Stimulated activated CD8-positive, alpha-beta memory T cell treated with anti-CD3 and anti-CD28 coated beads, Interleukin-15, amount 100 ng/mL, for 4 hours (primary cell): Measurements from ENCODE around the gene RIGI.
"Not testable (repeated sequence)": the region's sequence is repeated elsewhere in the genome, so short reads cannot be mapped to it uniquely, and the experiment has no call there.

ENCODE experiments used
- DNase-seq, 2 donors: peaks; one replicate each; pipeline ENCODE4 v3.0.0-alpha.2; 2020; ENCODE audit warnings: low read depth in 2 of 2

Gene RIGI

GRCh38 chr9:32526707-32527048, 682 bp upstream of the RIGI start:
- no peak for DNase-seq

- DNase-seq, result no peak
Measured at GRCh38 chr9:32525709-32526030, 326 bp downstream of the RIGI start.

GRCh38 chr9:32524892-32525708, 896 bp downstream of the RIGI start:
- DNase-seq, result no peak

GRCh38 chr9:32524558-32524891, 1.5 kb downstream of the RIGI start:
- not testable (repeated sequence) for DNase-seq

GRCh38 chr9:32523910-32524309, 2.1 kb downstream of the RIGI start:
- DNase-seq, result no peak

DNA sequence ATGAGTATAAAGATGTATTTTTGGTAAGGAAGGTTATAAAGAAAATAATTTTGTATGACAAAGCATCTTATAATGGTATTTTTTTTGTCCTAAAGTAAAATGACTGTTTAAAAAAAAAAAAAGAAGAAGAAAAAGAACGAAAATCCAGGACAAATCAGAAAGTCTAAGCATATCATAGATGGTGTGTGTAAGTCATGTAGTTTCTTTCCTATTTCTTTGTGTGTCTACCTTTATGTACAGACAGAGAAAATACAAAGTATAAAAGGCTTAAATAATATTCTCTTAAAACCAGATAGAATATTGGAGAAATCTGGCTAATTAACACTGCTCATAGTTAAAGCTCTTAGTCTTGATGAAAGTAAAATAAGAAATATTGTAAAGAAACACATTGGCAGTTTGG, 7.7 kb downstream of the RIGI start:
- no peak for DNase-seq

DNA sequence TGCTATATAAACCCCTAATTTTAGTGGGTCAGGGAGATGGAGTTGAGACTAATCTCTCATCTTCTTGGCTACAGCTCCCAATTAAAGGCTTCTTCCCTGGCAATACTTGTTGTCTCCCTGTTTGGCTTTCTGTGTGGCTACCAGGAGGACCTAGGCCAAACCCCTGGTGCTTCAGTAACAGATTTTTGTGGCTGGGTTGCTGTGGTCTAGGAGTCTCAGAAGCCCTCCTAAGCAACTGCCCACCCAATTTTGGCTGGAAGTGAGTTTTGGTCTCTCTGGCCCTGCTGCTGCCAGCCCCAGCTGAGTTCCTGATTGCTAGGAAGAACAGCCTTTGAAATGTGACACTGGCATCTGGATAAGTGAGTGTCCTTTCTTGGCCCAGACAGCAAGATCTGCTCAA, 9.8 kb downstream of the RIGI start:
- no peak for DNase-seq

DNA sequence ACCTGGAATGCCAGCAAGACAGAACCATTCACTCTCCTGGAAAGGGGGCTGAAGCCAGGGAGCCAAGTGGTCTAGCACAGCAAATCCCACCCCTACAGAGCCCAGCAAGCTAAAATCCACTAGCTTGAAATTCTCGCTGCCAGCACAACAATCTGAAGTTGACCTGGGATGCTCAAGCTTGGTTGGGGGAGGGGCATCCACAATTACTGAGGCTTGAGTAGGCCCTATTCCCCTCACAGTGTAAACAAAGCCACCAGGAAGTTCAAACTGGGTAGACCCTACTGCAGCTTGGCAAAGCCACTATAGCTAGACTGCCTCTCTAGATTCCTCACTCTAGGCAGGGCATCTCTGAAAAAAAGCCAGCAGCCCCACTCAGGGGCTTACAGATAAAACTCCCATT, 17.3 kb downstream of the RIGI start:
- no peak for DNase-seq

DNA sequence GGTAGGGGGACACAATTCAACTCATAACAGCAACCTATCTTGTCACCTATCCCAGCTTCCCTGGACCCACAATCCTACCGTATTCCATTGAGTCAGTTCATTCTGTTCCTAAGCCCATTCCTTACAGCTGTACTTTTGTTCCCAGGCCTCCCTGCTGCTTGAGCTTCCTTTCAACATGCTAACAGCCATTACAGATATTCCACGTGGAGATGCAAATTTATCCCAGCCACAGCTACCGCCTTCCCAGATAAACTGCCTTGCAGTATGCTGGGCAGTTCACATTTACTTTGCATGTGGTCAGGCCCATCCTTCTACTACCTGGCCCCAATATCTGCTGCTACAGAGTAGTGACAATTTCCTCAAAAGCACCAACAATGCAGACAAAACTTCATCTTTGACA, 23.0 kb downstream of the RIGI start:
- DNase-seq, result no peak

GRCh38 chr9:32502464-32502863, 23.5 kb downstream of the RIGI start:
- no peak for DNase-seq

DNA sequence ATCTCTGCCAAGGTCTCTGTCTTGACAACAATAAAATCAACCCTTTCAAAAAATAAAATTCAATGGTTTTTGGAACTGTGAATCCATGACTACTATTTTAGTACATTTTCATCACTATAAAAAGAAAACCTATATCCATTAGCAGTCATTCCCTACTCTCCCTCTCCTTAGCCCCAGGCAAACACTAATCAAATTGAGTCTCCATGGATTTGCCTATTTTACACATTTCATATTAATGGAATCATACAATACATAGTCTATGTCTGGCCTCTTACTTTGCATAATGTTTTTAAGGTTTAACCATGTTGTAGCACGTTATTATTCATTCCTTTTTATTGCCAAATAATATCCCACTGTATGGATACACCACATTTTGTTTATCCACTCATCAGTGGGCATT, 24.1 kb downstream of the RIGI start:
- no peak for DNase-seq

DNA sequence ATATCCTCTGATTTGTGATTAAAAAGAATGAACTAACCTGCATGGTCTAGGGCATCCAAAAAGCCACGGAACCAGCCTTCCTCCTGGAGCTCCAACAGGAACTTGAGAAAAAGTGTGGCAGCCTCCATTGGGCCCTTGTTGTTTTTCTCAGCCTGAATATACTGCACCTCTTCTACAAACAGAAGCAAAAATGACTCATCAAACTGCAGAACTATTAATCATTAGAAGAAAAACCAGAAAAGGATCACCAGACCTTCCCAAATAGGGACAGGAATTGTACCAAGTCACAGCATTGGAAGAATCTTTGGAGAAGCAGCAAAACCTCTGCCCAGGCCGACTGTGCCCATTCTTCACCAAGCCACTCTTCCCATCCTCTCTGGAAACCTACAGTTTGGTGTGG, 25.2 kb downstream of the RIGI start:
- no peak for DNase-seq

DNA sequence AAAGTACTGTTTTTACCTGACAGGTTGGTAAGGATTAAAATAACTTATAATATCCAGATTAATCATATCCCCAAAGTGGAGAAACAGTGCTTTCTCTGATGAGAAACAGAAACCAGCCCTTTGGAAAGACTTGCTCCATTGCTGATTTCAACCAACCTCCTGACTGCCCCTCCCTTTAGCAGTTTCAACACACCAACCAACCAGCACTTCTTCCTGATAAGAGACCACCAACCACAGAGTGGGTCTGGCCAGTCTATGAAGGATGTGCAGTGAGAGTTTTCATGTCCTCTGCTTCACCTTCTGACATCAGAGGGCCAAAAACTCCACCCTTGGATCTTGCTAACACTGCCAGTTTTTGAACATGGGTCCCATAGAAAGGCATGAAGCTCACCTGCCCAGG, 28.1 kb downstream of the RIGI start:
- no peak for DNase-seq

- no peak for DNase-seq
Measured at GRCh38 chr9:32490601-32491000, 35.4 kb downstream of the RIGI start.

DNA sequence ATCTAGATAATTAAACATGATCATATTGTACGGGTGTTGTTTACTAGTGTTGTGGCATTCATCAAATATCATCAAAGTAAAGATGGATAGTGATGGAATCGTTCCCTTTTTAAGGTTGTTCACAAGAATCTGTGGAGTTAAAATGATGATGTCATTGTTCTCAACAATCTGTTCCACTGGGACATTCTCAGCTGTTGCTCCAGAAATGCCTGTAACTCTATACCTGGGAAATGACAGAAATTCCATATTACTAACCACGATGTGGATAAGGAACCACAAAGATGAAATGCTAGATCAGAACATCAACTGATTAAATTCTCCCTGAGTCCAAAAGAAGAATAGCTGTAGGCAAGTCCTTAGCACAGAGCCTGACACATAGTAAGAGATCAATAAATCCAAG, 38.0 kb downstream of the RIGI start:
- DNase-seq, result no peak

DNA sequence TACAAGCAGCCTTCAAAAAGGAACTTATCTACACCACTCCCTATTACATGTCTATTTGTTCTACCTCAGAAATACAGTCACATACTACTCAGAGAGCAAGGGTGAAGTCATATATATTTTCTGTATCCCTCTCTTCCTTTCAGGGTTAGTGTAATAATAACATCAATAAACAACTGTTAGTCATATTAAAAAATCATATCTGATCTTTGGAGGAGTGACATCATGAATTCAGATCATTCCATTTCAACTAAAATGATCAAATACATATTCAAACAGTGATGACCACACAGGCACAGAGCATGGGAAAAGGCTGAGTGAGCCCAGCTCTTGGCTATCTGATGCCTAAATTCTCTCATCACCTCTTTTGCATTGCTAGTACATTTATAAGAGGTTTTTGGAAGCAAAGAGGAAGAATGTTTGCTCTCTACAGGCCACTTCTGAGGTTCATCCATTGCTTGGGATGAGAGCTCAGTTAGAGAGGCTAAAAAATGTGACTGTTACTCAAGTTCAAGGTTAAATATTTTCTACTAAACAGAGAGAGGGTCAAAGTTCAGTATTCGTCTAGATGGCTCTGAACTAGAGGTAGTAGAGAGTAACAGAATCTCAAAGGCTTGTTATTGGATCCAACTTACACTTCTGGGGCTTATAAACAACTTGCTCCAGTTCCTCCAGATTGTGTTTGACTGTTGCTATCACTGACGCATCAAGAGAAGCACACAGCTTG, 39.0 kb downstream of the RIGI start:
- DNase-seq, result no peak

GRCh38 chr9:32483343-32483742, 42.7 kb downstream of the RIGI start:
- no peak for DNase-seq
